H1 (cell line): ENCODE measurements around the gene PPP1CB. TPM values are rescaled to one million over a fixed set of nuclear protein-coding genes. Genes with fewer than 3 reads are reported as not detected.
A peak's percentile ranks its signal among the peaks of the same experiment; 100 is the strongest.

ENCODE experiments used
- CTCF ChIA-PET: fragments of 300-600 bp; sonication (Branson Sonifier 250); formaldehyde crosslinking; loops from one replicate; lab custom pipeline; 2021; ENCODE audit not compliant: partially characterized antibody; lab: Charles Lee
- POLR2A ChIA-PET: fragments of 300-600 bp; sonication (Branson Sonifier 250); formaldehyde crosslinking; loops from one replicate; lab custom pipeline; 2021; ENCODE audit warnings: inconsistent platforms; ENCODE audit not compliant: partially characterized antibody; lab: Charles Lee
- DNase-seq, 2 experiments: peaks; one replicate each; pipeline versions ENCODE4 v3.0.0 to v3.0.0-alpha.2; 2010 to 2022; ENCODE audit warnings: low spot score in 2 of 2, low read depth in 1 of 2, mixed read lengths in 1 of 2
- FAIRE-seq: peaks from 2 replicates; lab custom pipeline; 2011; peaks lifted over from hg19 to GRCh38; lab: Jason Lieb, UNC
- H2AFZ ChIP-seq: 2 replicates; pipeline ENCODE4 v1.8.1; 2012; ENCODE audit warnings: low read length, inconsistent platforms
- H2AK5ac ChIP-seq: 2 replicates; pipeline ENCODE4 v1.6.1; 2013; ENCODE audit warnings: low read depth, low read length
- H2BK120ac ChIP-seq: replicated peaks from 2 replicates; pipeline ENCODE3; 2013; ENCODE audit warnings: low read depth, low read length, inconsistent platforms
- H2BK12ac ChIP-seq: 2 replicates; pipeline ENCODE4 v1.6.1; 2013; ENCODE audit warnings: low read depth, low read length
- H2BK15ac ChIP-seq: 2 replicates; pipeline ENCODE4 v1.6.1; 2013; ENCODE audit warnings: low read length
- H2BK20ac ChIP-seq: 2 replicates; pipeline ENCODE4 v1.6.1; 2013; ENCODE audit warnings: low read length
- H2BK5ac ChIP-seq: 2 replicates; pipeline ENCODE4 v1.6.1; 2013; ENCODE audit warnings: low read depth, low read length
- H3K14ac ChIP-seq: 2 replicates; pipeline ENCODE4 v1.6.1; 2013; ENCODE audit warnings: inconsistent platforms; ENCODE audit not compliant: insufficient read length
- H3K18ac ChIP-seq: 2 replicates; pipeline ENCODE4 v1.6.1; 2013; ENCODE audit warnings: low read length; ENCODE audit errors: extremely low read depth
- H3K23ac ChIP-seq: 2 replicates; pipeline ENCODE4 v1.6.1; 2013; ENCODE audit warnings: inconsistent platforms; ENCODE audit not compliant: insufficient read length
- H3K23me2 ChIP-seq: 2 replicates; pipeline ENCODE4 v1.6.1; 2013; ENCODE audit warnings: low read depth, low read length
- H3K27ac ChIP-seq: 2 replicates; pipeline ENCODE4 v1.6.1; 2011; ENCODE audit warnings: low read depth, low read length, inconsistent platforms
- H3K27me3 ChIP-seq, 4 experiments: replicated peaks in 1 of 4; 1 replicate in 1 of 4; 2 replicates in 3 of 4; pipeline versions ENCODE4 v1.6.1 to v1.8.1; 2011 to 2013; ENCODE audit warnings: low read length in 3 of 4, mild to moderate bottlenecking in 3 of 4, inconsistent platforms in 2 of 4, mixed read lengths in 2 of 4, moderate library complexity in 1 of 4; ENCODE audit not compliant: control insufficient read depth in 3 of 4, insufficient read depth in 3 of 4; ENCODE audit errors: extremely low read depth in 1 of 4
- H3K36me3 ChIP-seq, 4 experiments: 2 replicates each; pipeline versions ENCODE4 v1.6.1 to v1.8.1; 2011 to 2013; ENCODE audit warnings: mild to moderate bottlenecking in 4 of 4, low read length in 3 of 4, moderate library complexity in 2 of 4, control low read depth in 1 of 4, inconsistent platforms in 1 of 4; ENCODE audit not compliant: insufficient read depth in 4 of 4, control insufficient read depth in 2 of 4
- H3K4ac ChIP-seq: replicated peaks from 2 replicates; pipeline ENCODE3; 2013; ENCODE audit warnings: low read length, low read depth, mixed read lengths, inconsistent platforms; ENCODE audit not compliant: insufficient read length
- H3K4me1 ChIP-seq, 4 experiments: replicated peaks in 1 of 4; 1 replicate in 1 of 4; 2 replicates in 3 of 4; pipeline versions ENCODE4 v1.6.1 to v1.8.1; 2011 to 2013; ENCODE audit warnings: low read length in 3 of 4, inconsistent platforms in 2 of 4, mixed read lengths in 1 of 4; ENCODE audit not compliant: insufficient read depth in 4 of 4, control insufficient read depth in 3 of 4
- H3K4me2 ChIP-seq, 2 experiments: 2 replicates each; pipeline versions ENCODE4 v1.6.1 to v1.8.1; 2011 to 2013; ENCODE audit warnings: low read depth in 2 of 2, low read length in 2 of 2, control low read depth in 1 of 2, inconsistent platforms in 1 of 2, mild to moderate bottlenecking in 1 of 2; ENCODE audit not compliant: insufficient read depth in 1 of 2
- H3K4me3 ChIP-seq, 4 experiments: fragments of 200-600, 300-600 bp in 1 of 4; sonication (generic), shearing (Covaris generic), sonication (Bioruptor Twin) in 1 of 4; 2 replicates each; pipeline versions ENCODE4 v1.5.1 to v1.8.1; 2011 to 2016; ENCODE audit warnings: low read length in 4 of 4, low read depth in 3 of 4, control low read depth in 2 of 4, inconsistent platforms in 2 of 4, mild to moderate bottlenecking in 2 of 4, mixed read lengths in 1 of 4, moderate library complexity in 1 of 4; ENCODE audit not compliant: insufficient read depth in 2 of 4; ENCODE audit errors: extremely low read depth in 1 of 4
- H3K56ac ChIP-seq: replicated peaks from 2 replicates; pipeline ENCODE3; 2013; ENCODE audit warnings: low read depth, mild to moderate bottlenecking, mixed read lengths, low read length, inconsistent platforms; ENCODE audit not compliant: insufficient read length
- H3K79me1 ChIP-seq: 2 replicates; pipeline ENCODE4 v1.6.1; 2013; ENCODE audit warnings: low read depth, low read length, control low read depth
- H3K79me2 ChIP-seq, 2 experiments: 2 replicates each; pipeline versions ENCODE4 v1.6.1 to v1.8.1; 2012 to 2013; ENCODE audit warnings: low read length in 2 of 2, mild to moderate bottlenecking in 2 of 2, inconsistent platforms in 1 of 2; ENCODE audit not compliant: insufficient read depth in 2 of 2, control insufficient read depth in 1 of 2
- H3K9ac ChIP-seq, 4 experiments: replicated peaks in 1 of 4; 1 replicate in 1 of 4; 2 replicates in 3 of 4; pipeline versions ENCODE4 v1.6.1 to v1.8.1; 2011 to 2013; ENCODE audit warnings: low read depth in 3 of 4, low read length in 3 of 4, control low read depth in 2 of 4, mild to moderate bottlenecking in 2 of 4, moderate library complexity in 2 of 4, inconsistent platforms in 1 of 4; ENCODE audit errors: extremely low read depth in 1 of 4
- H3K9me3 ChIP-seq, 2 experiments: 2 replicates each; pipeline versions ENCODE4 v1.6.1 to v1.8.1; 2012 to 2013; ENCODE audit warnings: mild to moderate bottlenecking in 2 of 2, moderate library complexity in 2 of 2, control low read depth in 1 of 2, inconsistent platforms in 1 of 2, low read depth in 1 of 2, low read length in 1 of 2, mixed read lengths in 1 of 2; ENCODE audit not compliant: insufficient read depth in 2 of 2
- H4K20me1 ChIP-seq, 2 experiments: replicated peaks in 1 of 2; 2 replicates each; pipeline versions ENCODE3 to v1.8.1; 2011 to 2013; ENCODE audit warnings: inconsistent platforms in 2 of 2, low read length in 2 of 2, mild to moderate bottlenecking in 1 of 2; ENCODE audit not compliant: insufficient read depth in 2 of 2, control insufficient read depth in 1 of 2
- H4K5ac ChIP-seq: 2 replicates; pipeline ENCODE4 v1.6.1; 2013; ENCODE audit warnings: low read length, low read depth, mixed read lengths, inconsistent platforms; ENCODE audit not compliant: insufficient read length
- H4K8ac ChIP-seq: 2 replicates; pipeline ENCODE4 v1.8.0; 2013; ENCODE audit warnings: mild to moderate bottlenecking, moderate library complexity, low read length, inconsistent platforms; ENCODE audit not compliant: insufficient read depth; ENCODE audit errors: extremely low read depth
- H4K91ac ChIP-seq: replicated peaks from 2 replicates; pipeline ENCODE3; 2013; ENCODE audit warnings: low read length, mixed read lengths, inconsistent platforms; ENCODE audit not compliant: insufficient read length
- CEBPB ChIP-seq: IDR thresholded peaks from 2 replicates; pipeline ENCODE4 v1.6.1; 2012; ENCODE audit warnings: low read depth, low read length
- SUZ12 ChIP-seq: fragments of 200-600 bp; sonication (generic); IDR thresholded peaks from 2 replicates; pipeline ENCODE4 v1.6.1; 2012; ENCODE audit warnings: mild to moderate bottlenecking, inconsistent platforms, low read length, moderate library complexity, mixed read lengths
- WGBS, 2 experiments: shearing (Covaris generic) in 1 of 2; methylation state at CpG; one replicate each; pipeline versions ENCODE4 v1.1.6 to v1.1.7; 2013 to 2015; ENCODE audit warnings: low lambda C conversion rate in 2 of 2, mixed read lengths in 2 of 2, inconsistent platforms in 1 of 2, low coverage in 1 of 2, missing lambda C conversion rate in 1 of 2; ENCODE audit not compliant: insufficient replicate concordance in 2 of 2, insufficient coverage in 1 of 2, insufficient read length in 1 of 2; ENCODE audit errors: extremely low coverage in 1 of 2, missing lambda C conversion rate in 1 of 2; 5-methylcytosine and 5-hydroxymethylcytosine counted together
- polyA plus RNA-seq, 7 experiments: library from polyadenylated mRNA; depleted of rRNA in 3 of 7; stranded (reverse) in 5 of 7; unstranded in 2 of 7; fragments of >200 nt in 5 of 7; fragments of 200-250 nt in 2 of 7; gene quantifications; 1 replicate in 5 of 7; 2 replicates in 1 of 7; 4 replicates in 1 of 7; pipeline versions ENCODE4 v1.2.1 to v1.2.3, GENCODE V29; 2011 to 2013; ENCODE audit warnings: missing spikeins in 2 of 7, mixed read lengths in 2 of 7
- total RNA-seq: library from RNA; stranded (reverse); fragmentation: NEBNext Ultra II Directional; extraction: Animal tissue kit (Norgen Biotek cat#: 25700); gene quantifications from 2 replicates; pipeline ENCODE4 v1.2.1, GENCODE V29; 2021

Gene PPP1CB
- total and polyA plus RNA-seq, 2 of the 8 experiments (the other 6 are each of a cell fraction or from before 2014, with no cell fraction given): 30.7 to 158 TPM

- no peak for FAIRE-seq
- 0 out of 2 replicates have a peak overlapping the region, but pooled peaks have one; percentile 87 for H2AFZ ChIP-seq
- H3K4me1 ChIP-seq: peaks cover 3 to 8% (median 4%) of the 10 kb centered on the region in 4 experiments; a peak in 5 of 7 replicates
- no peaks in the 10 kb centered on the region for H3K27me3 ChIP-seq
- H2BK15ac ChIP-seq: no peak overlapping the region; the same call in 1 of the 2 replicates
- no peak overlapping the region for H2BK20ac ChIP-seq
- peak overlapping the region; percentile 84 to 96 (median 91) for H3K4me3 ChIP-seq
- H3K23ac ChIP-seq: no peak overlapping the region
- no peak overlapping the region for H4K91ac ChIP-seq
- peak overlapping the region; percentile 77 to 90 for H3K4me2 ChIP-seq
- H3K9me3 ChIP-seq: no peaks in the 10 kb centered on the region
- TF ChIP-seq SUZ12 (no peak), CEBPB (0 out of 2 replicates have a peak, but pooled peaks have one; percentile 19)
- TF ChIP-seq, all 59 proteins: peak for 1
- H3K9ac ChIP-seq: peak overlapping the region; percentile 66 to 98 (median 88); a peak in 6 of 7 replicates
- no peak overlapping the region; the same call in 1 of the 2 replicates for H2BK12ac ChIP-seq
- 0 out of 2 replicates have a peak overlapping the region, but pooled peaks have one; percentile 86 for H2BK5ac ChIP-seq
- H3K18ac ChIP-seq: no peak overlapping the region
- H2BK120ac ChIP-seq: no peak overlapping the region
- H4K20me1 ChIP-seq: peaks cover 2 to 8% of the 10 kb centered on the region in 2 experiments
- 66% methylated on average over 14 of the region's 14 CpGs; no CpG with 5 or more reads in 1 of the 2 experiments for WGBS, 2 experiments
- no peak overlapping the region for H3K14ac ChIP-seq
- ChIA-PET CTCF (interaction anchor here (0.5 to 7.1 kb wide), 2 partner anchors 20 to 156 kb away, joined by 3 to 32 read pairs; no protein-coding TSS in a partner anchor), POLR2A (interaction anchor here (0.9 to 2.2 kb wide), 6 partner anchors 7 to 156 kb away, joined by 3 to 6 read pairs (median 4); no protein-coding TSS in a partner anchor)
- H3K79me2 ChIP-seq: peaks cover 17 to 37% of the 10 kb centered on the region in 2 experiments
- no peak overlapping the region for H4K5ac ChIP-seq
- peak overlapping the region; percentile 87 for H2AK5ac ChIP-seq
- no peak overlapping the region for H3K56ac ChIP-seq
- H3K23me2 ChIP-seq: peaks cover 2% of the 10 kb centered on the region; the same call in 1 of the 2 replicates
- no peaks in the 10 kb centered on the region for H3K36me3 ChIP-seq
- DNase-seq: no peak
- H3K27ac ChIP-seq: peak overlapping the region; percentile 97; the same call in 1 of the 2 replicates
- no peak overlapping the region for H4K8ac ChIP-seq
- no peak overlapping the region for H3K4ac ChIP-seq
- H3K79me1 ChIP-seq: no peaks in the 10 kb centered on the region
These were observed 1.0 kb upstream of the PPP1CB start for GRCh38 chr2:28750316-28751251.
